NB4 (cell line): ENCODE measurements around the gene ACSBG1.

Experiments
- DNase-seq: peaks from one replicate; pipeline ENCODE4 v3.0.0; 2010; ENCODE audit warnings: low read depth
- H3K4me3 ChIP-seq: one replicate; pipeline ENCODE4 v1.5.1; 2011; ENCODE audit warnings: mild to moderate bottlenecking, low read depth, low read length, moderate library complexity
- MYC ChIP-seq: IDR thresholded peaks from 2 replicates; pipeline ENCODE4 v1.6.1; 2011; ENCODE audit warnings: low read depth, low read length
- POLR2A ChIP-seq: IDR thresholded peaks from 2 replicates; pipeline ENCODE4 v1.6.1; 2011; ENCODE audit warnings: mild to moderate bottlenecking; ENCODE audit not compliant: insufficient read length; ENCODE audit errors: extremely low read depth
- TF ChIP-seq, protein P1 (sequence below): IDR thresholded peaks from 2 replicates; pipeline ENCODE4 v1.6.1; 2011; ENCODE audit warnings: low read depth, low read length
- TF ChIP-seq, protein P2 (sequence below): IDR thresholded peaks from one replicate; pipeline ENCODE4 v1.5.1; 2012; ENCODE audit warnings: low read depth, low read length

ACSBG1 gene

DNA sequence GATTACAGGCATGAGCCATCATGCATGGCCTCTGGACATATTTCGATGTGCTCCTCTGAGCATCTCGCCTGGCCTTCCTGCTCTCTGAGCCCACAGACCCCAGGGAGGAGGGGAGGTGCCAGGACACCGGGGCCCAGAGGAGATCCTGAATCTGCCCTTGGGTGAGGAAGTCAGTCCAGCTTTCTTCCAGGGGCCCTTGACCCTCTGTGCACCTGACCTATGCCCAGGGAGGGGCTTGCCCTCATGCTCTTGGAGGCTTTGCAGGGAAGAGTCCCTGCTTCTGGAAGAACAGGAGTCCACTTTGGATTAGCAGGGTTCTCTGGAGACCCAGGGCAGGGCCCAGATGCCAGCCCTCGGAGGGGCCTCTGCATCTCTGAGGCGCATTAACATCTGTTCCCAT is 1.4 kb downstream of the ACSBG1 start:
- DNase-seq = no peak
- no peak overlapping the region for H3K4me3 ChIP-seq
- TF ChIP-seq, protein P1, sequence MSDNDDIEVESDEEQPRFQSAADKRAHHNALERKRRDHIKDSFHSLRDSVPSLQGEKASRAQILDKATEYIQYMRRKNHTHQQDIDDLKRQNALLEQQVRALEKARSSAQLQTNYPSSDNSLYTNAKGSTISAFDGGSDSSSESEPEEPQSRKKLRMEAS = no peak
- TF ChIP-seq POLR2A = no peak

DNA sequence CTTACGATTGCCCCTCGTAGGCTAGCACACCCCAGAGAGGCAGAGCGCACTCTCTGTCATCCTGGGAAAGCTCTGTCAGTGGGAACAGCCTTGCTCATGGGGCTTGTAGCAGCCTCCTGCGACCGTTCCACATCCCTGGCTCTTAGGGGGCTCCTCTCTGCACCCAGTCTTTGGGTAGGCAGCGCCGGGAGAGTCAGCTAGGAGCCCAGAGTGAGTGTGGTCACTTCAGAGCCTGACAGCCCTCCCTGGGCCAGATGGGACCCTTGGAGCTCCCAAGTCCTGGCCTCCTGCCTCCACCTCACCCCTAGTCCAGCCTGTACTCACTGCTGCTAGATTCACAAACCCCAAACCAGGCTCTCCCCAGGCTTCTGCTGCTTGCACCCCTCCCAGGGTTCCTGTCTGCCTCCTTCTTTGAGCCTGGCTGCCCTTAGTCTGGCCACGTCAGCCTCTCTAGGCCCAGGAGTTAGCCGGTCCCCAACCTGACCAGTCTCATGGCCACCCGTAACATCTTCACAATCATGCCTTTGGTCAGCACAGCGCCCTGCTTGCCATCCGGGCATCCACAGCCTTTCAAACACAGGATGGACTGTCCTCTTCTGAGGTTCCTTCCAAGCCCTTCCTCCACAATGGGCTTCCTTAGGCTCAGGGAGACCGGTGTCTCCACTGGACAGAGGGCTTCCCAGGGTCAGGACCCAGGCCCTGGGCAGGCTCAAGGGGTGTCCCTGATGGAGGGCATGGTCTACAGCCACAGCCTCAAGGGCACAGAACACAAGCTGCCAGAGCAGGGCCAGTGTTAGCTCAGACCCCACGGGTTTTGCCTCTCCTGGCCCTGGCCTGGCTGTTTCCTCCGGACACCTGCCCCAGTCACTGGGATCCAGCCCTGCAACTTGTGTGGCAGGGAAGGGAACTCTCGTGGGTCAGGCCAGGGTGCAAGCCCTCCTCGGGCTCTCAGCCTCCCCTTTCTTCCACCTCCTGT is 4.6 kb downstream of the ACSBG1 start:
- TF ChIP-seq MYC = no peak
- TF ChIP-seq, protein P2, sequence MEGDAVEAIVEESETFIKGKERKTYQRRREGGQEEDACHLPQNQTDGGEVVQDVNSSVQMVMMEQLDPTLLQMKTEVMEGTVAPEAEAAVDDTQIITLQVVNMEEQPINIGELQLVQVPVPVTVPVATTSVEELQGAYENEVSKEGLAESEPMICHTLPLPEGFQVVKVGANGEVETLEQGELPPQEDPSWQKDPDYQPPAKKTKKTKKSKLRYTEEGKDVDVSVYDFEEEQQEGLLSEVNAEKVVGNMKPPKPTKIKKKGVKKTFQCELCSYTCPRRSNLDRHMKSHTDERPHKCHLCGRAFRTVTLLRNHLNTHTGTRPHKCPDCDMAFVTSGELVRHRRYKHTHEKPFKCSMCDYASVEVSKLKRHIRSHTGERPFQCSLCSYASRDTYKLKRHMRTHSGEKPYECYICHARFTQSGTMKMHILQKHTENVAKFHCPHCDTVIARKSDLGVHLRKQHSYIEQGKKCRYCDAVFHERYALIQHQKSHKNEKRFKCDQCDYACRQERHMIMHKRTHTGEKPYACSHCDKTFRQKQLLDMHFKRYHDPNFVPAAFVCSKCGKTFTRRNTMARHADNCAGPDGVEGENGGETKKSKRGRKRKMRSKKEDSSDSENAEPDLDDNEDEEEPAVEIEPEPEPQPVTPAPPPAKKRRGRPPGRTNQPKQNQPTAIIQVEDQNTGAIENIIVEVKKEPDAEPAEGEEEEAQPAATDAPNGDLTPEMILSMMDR = no peak
- TF ChIP-seq POLR2A = no peak
- TF ChIP-seq, protein P1 = no peak
- no peak for DNase-seq

DNA sequence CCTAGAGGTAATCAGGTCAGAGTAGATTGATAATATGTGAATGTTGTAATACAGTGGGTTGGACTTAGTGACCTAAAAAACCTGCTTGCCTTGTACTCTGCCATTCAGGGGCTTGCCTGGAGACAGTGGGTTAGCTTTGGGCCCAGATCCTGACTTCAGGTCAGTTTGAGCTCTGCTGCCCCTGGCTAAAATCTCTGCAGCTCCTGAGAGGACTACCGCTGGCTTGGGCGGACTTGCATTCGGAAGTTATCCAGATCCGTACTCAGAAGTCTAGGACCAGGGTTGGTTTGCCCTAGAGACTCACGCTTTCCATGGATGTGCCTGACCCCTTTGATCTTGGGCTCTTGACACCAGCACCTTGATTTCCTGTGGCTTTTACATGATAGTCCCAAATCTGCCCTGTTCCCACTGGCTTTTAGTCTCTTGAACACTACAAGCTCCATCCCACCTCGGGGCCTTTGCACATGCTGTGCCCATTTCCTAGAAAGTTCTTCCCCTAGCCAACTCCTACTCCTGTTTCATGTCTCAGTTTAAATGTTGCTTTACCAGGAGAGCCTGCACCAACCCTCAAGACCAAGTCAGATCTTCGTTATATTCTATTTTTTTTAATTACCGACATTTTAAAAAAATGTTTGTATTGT is 5.9 kb downstream of the ACSBG1 start:
- no peak for DNase-seq
- TF ChIP-seq, protein P2 = no peak
- no peak for TF ChIP-seq POLR2A
- TF ChIP-seq MYC = no peak
- TF ChIP-seq, protein P1 = no peak
- no peak overlapping the region for H3K4me3 ChIP-seq

More for the DNA sequence above, 4.6 kb downstream of the ACSBG1 start:
- no peak overlapping the region for H3K4me3 ChIP-seq

DNA sequence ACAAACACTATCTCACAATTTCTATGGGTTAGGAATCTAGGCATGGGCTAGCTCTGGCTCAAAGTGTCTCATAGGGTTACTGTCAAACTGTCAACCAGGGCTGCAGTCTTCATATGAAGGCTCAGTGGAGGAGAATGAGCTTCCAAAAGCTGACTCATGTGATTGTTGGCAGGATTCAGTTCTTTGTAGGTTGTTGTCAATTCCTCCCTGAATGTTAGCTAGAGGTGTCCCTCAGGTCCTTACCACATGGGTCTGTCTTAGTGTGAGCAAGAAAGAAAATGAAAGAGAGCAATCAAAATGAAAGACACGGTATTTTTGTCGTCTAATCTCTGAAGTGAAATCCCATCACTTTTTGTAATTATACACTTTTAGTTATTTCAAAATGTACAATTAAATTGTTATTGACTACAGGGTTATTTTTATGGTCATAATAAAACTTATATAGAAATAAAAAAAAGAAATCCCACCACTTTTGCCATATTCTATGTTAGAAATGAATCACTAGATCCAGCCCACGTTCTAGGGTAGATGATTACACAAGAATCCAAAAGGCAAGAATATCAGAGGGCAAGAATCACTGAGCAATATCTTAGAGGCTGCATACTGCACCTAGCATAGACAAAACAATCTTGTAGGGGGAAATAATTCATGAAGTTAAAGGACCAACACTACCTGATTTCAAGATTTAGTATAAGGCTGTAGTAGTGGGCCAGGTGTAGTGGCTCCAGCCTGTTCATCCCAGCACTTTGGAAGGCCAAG is 8.4 kb downstream of the ACSBG1 start:
- no peak for DNase-seq
- TF ChIP-seq MYC (no peak), POLR2A (no peak)
- TF ChIP-seq, protein P2 = no peak
- TF ChIP-seq, protein P1 = no peak
- no peak overlapping the region for H3K4me3 ChIP-seq

DNA sequence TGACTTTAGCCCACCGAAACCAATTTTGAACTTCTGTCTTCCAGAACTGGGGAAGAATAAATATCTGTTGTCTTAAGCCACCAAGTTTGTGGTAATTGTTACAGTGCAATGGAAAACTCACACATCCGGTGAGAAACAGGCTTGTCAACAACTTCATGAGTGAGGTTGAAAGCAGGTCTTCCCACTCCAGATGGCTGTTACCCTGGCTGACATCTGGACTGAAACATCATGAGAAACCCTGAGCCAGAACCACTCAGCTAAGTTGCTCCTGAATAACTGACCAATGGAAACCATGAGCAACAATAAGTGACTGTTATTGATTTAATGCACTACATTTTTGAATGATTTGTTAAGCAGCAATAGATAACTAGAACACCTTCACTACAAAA is 10.3 kb downstream of the ACSBG1 start:
- TF ChIP-seq, protein P2 = no peak
- TF ChIP-seq, protein P1 = no peak
- TF ChIP-seq MYC = no peak
- no peak for TF ChIP-seq POLR2A
- no peak overlapping the region for H3K4me3 ChIP-seq
- DNase-seq = no peak
